GM12875 (cell line): ENCODE measurements around the gene DNAAF2.
"Not testable (repeated sequence)": the region's sequence is repeated elsewhere in the genome, so short reads cannot be mapped to it uniquely, and the experiment has no call there.

Experiments
- H3K4me3 ChIP-seq: one replicate; pipeline ENCODE4 v1.5.1; 2011; ENCODE audit warnings: low read depth, low read length, control low read depth
- TF ChIP-seq, protein P1 (sequence below): IDR thresholded peaks from 2 replicates; pipeline ENCODE4 v1.5.1; 2011; ENCODE audit warnings: low read depth, mild to moderate bottlenecking, control low read depth, inconsistent platforms, low read length, moderate library complexity, borderline replicate concordance; ENCODE audit not compliant: insufficient read depth

DNAAF2 gene

GRCh38 chr14:49634547-49635334 is at the start of gene DNAAF2:
Gene DNAAF2 (minus strand): TSS chr14:49635244. CDS start chr14:49635149, 95 bp downstream.
- TF ChIP-seq, protein P1, sequence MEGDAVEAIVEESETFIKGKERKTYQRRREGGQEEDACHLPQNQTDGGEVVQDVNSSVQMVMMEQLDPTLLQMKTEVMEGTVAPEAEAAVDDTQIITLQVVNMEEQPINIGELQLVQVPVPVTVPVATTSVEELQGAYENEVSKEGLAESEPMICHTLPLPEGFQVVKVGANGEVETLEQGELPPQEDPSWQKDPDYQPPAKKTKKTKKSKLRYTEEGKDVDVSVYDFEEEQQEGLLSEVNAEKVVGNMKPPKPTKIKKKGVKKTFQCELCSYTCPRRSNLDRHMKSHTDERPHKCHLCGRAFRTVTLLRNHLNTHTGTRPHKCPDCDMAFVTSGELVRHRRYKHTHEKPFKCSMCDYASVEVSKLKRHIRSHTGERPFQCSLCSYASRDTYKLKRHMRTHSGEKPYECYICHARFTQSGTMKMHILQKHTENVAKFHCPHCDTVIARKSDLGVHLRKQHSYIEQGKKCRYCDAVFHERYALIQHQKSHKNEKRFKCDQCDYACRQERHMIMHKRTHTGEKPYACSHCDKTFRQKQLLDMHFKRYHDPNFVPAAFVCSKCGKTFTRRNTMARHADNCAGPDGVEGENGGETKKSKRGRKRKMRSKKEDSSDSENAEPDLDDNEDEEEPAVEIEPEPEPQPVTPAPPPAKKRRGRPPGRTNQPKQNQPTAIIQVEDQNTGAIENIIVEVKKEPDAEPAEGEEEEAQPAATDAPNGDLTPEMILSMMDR: no peak
- peak within 1 kb of the TSS; percentile 70 for H3K4me3 ChIP-seq

DNA sequence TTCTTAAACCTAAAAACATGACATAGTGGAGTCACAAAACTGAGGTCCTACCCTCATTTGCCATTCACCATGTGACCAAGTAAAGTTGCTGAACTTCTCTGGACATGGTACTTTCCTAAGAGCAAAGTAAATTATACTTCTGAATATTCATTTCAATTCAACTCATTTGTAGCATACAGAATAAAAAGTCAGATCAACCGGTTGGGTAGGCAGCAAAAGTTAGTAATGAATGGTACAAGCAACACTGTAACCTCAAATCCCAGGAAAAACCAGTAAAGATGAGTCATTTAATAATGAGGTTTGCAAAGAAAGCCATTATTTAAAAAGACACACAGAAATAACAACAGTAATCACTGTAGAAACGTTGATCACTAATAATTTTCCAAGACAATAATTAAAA is 44.2 kb upstream of the DNAAF2 start:
- TF ChIP-seq, protein P1: no peak
- no peak overlapping the region for H3K4me3 ChIP-seq

DNA sequence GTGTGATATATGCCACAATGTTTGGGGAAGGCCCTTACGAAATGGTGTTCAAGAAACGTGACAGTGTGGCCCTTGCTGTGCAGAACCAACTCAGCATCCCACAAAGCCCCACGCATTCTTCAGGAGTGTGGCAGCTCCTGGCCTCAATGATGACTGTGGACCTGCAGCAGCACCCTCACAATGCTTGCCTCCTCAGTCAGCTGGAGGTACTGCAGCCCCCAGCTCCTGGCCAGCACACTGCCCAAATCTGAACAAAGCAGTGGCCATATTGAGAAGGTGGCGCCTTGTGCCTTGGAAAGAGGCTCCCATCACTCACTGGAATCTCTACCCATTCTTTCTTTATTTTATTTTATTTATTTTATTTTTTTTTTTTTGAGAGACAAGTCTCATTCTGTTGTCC is 42.6 kb upstream of the DNAAF2 start:
- TF ChIP-seq, protein P1: peak; percentile 30
- no peak overlapping the region for H3K4me3 ChIP-seq

DNA sequence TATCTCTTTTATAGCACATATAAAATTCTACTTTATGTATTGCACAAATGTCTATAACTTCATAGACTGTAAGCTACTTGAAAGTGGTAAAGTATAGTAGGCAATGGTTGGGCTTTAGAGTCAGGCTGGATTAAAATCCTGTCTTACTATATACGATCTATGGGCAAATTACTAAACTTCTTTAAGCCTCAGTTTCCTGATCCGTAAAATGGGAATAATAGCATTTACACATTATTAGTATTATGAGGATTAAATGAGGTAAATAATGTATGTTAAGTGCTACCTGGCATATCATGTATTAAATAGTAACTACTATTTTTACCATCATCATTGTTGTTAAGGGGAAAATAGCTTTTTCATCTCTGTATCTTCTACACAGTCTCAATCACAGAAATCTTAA is 38.5 kb upstream of the DNAAF2 start:
- no peak overlapping the region for H3K4me3 ChIP-seq
- TF ChIP-seq, protein P1: no peak

- no peak overlapping the region for H3K4me3 ChIP-seq
- TF ChIP-seq, protein P1: no peak
Measured at GRCh38 chr14:49670475-49670874, 35.4 kb upstream of the DNAAF2 start.

- TF ChIP-seq, protein P1: no peak
- no peak overlapping the region for H3K4me3 ChIP-seq
Measured at GRCh38 chr14:49659526-49660455, 24.7 kb upstream of the DNAAF2 start.

- not testable (repeated sequence) for H3K4me3 ChIP-seq
Measured at GRCh38 chr14:49657500-49657899, 22.5 kb upstream of the DNAAF2 start.
